Epithelial cell of proximal tubule (primary cell): ENCODE measurements around the gene CHMP6. TPM values are rescaled to one million over a fixed set of nuclear protein-coding genes. Genes with fewer than 3 reads are reported as not detected.
A peak's percentile ranks its signal among the peaks of the same experiment; 100 is the strongest.

Source experiments
- DNase-seq: peaks from one replicate; pipeline ENCODE4 v3.0.0-alpha.2; 2011; ENCODE audit warnings: low read depth
- H3K4me3 ChIP-seq: 2 replicates; pipeline ENCODE4 v1.5.1; 2011; ENCODE audit warnings: low read depth, mild to moderate bottlenecking, low read length
- CTCF ChIP-seq: conservative IDR thresholded peaks from 2 replicates; pipeline ENCODE4 v1.5.1; 2012; ENCODE audit warnings: low read depth, mild to moderate bottlenecking, low read length
- total RNA-seq: library from RNA; depleted of rRNA; stranded (reverse); fragments of >200 nt; gene quantifications from 2 replicates; pipeline ENCODE4 v1.2.3, GENCODE V29; 2015

CHMP6 gene
- total RNA-seq, 1 donor from 2014 or later = 32.6 TPM

DNA sequence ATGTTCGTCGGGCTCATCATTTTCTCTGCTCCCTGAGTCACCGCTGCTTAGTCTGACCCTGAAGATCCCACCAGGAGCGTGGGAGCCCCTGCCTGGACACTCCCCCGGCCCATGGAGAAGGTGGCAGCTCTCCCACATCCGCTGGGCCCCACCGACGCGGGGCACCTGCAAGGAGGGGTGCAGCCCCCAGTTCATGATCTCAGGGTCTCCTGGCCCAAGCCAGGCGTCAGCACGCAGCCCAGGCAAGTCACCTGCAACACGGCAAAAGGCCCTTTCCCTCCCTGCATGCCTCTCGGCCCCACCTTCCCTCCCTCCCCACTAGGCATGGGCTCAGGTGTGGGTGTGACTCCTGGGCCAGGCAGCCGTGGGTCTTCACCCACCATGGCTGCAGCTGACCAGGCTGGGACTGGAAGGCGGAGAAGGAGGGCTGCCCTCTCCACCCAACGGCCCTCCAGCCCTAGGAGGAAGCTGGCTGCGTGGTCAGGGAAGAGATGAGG lies 9.7 kb upstream of the CHMP6 start:
- H3K4me3 ChIP-seq = no peak overlapping the region
- no peak for DNase-seq
- no peak for TF ChIP-seq CTCF

DNA sequence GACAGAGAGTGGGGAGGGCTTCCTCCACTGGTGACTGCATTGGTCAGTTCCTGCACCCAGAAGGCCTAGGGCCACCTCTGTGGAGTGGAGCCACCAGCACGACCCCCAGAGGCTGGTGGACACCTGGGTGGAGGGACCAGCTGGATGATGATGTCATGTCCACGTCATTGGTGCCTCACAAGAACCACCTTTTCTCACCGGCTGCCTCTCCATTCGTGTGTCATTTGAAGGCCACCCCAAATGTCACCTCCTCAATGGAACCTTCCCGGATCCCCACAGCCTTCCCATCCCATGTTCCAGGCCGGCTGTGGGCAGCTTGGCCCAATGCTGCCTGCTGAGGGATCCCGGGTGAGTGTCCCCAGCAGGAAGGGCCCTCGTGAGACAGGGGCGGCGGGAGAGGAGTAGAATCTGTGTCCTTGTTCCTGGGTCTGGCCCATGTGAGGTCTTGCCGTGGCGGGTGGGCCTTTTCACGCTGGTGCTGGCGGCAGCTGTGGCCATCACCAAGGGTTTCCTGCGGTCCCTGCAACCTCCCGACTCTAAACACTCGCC lies 9.1 kb upstream of the CHMP6 start:
- TF ChIP-seq CTCF = no peak
- H3K4me3 ChIP-seq = no peak overlapping the region
- no peak for DNase-seq

DNA sequence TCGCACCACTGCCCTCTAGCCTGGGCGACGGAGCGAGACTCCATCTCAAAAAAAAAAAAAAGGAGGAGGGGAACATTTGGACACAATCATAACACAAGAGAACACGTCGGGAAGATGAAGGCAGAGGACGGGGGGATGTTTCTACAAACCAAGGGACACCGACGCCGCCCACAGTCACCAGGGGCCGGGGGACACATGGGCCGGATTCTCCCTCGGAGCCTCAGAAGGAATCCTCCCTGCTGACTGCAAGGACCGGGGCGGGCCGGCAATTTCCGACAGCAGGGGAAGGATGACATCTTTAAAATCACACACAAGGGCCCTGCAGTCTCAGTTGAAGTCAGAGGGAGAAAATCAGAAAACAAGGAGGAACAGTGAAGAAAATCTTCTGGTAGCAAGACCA lies 8.1 kb upstream of the CHMP6 start:
- DNase-seq = no peak
- no peak for TF ChIP-seq CTCF
- H3K4me3 ChIP-seq = no peak overlapping the region

DNA sequence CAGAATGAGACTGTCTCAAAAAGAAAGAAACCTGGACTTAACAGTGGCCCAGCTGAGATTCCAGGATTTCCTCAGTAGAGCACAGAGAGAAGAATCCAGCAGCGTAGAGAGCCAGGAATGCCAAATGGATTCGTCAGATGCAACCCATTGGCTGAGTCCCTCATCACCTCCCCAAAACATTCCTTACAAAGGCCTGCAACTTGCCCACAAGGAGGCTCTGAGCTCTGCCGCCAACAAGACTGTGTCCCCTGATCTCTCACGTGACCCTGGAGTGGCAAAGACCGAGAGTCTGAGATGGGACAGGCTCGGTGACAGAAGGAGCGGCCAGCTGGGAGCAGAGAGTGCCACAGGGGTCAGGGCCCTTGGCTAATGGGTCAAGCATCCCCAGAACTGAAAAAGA lies 6.9 kb upstream of the CHMP6 start:
- no peak overlapping the region for H3K4me3 ChIP-seq
- peak; percentile 10 for TF ChIP-seq CTCF
- DNase-seq = no peak

DNA sequence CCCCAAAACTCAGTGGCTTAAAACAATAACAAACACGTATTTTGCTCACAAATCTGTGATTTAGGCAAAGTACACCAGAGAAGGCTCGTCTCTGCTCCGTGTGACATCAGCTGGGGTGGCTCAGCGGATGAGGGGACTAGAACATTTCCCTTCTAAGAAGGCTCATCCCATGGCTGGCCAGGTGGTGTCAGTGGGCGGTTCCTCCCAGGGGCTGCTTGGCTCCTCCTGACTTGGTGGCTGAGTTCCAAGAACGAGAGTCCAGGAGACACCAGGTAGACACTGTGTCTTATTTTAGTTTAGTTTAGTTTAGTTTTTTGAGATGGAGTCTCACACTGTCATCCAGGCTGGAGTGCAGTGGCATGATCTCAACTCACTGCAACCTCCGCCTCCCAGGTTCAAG lies 5.6 kb upstream of the CHMP6 start:
- TF ChIP-seq CTCF = no peak
- DNase-seq = no peak
- no peak overlapping the region for H3K4me3 ChIP-seq

DNA sequence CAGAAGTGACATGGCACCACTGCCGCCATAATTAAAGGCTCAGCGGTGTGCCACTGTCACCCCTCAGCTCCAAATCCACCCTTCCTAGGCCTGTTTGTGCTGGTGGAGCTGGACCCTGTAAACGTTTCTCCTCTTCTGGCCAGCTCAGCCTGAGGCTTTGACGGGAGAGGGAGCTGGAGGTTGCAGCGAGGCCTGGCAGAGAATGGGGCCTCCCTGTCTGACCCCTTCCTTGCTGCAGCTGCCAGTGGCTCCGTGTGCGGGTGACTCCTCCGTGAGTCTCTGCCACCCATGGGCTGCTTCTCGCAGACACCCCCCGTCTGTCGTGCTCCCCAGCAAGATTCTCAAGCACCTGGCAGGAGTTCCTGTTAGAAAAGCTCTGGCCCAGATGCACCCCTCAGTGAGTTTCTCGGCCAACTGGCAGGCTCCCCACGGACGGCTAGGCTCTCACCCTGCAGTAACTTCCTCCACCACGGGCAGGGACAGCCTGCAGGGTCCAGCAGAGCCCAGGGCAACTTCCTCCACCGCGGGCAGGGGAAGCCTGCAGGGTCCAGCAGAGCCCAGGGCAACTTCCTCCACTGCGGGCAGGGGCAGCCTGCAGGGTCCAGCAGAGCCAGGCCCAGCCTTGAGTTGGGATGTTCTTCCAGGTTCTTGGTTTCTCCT lies 4.7 kb upstream of the CHMP6 start:
- no peak for DNase-seq
- H3K4me3 ChIP-seq = no peak overlapping the region
- no peak for TF ChIP-seq CTCF

DNA sequence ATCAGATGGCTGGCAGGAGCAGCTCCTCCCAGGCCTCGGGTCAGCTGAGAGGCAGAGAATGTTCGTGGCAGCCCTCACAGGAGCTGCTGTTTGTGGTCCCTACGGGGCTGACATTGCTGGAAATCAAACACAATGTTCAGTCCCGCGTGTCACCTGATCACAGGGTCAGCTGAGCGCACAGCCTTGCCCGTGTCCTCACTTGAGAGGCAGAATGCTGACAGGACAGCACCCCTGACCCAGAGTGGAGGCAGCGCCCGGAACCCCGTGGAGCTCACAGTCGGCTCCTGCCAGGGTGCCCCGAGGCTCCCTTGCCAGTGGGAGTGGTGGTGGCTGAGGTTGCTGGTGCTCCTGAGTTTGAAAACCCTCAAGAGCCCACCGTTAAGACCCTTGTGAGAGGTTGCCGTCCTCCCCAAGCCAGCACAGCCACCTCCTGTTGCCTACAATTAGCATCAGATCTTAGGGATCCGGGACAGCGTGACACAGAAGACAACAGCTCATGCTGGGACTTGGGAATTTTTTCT lies 3.6 kb upstream of the CHMP6 start:
- no peak overlapping the region for H3K4me3 ChIP-seq
- no peak for DNase-seq
- no peak for TF ChIP-seq CTCF
